HepG2 (cell line): ENCODE data around the gene PSD4. TPM values are rescaled to one million over a fixed set of nuclear protein-coding genes. Genes with fewer than 3 reads are reported as not detected.

ENCODE experiments used
- JUN ChIP-seq: sonication (generic); formaldehyde crosslinking; IDR thresholded peaks from 2 replicates; pipeline ENCODE4 v1.4.0; 2020; ENCODE audit warnings: mild to moderate bottlenecking, missing genetic modification reagents
- KAT7 ChIP-seq: IDR thresholded peaks from 2 replicates; pipeline ENCODE4 v1.6.1; 2018; ENCODE audit warnings: borderline replicate concordance, missing compliant biosample characterization
- KAT8 ChIP-seq: IDR thresholded peaks from 2 replicates; pipeline ENCODE4 v1.6.1; 2016; ENCODE audit warnings: missing genetic modification reagents, missing compliant biosample characterization
- KDM2A ChIP-seq: sonication (generic); formaldehyde crosslinking; IDR thresholded peaks from 2 replicates; pipeline ENCODE4 v1.4.0; 2020; ENCODE audit warnings: low read depth, missing genetic modification reagents, borderline replicate concordance
- NFIC ChIP-seq: IDR thresholded peaks from 2 replicates; pipeline ENCODE4 v1.6.1; 2012; ENCODE audit warnings: mild to moderate bottlenecking, low read length, inconsistent platforms
- NRL ChIP-seq: sonication (generic); formaldehyde crosslinking; IDR thresholded peaks from 2 replicates; pipeline ENCODE4 v1.5.0; 2020; ENCODE audit warnings: missing genetic modification reagents, mild to moderate bottlenecking, moderate library complexity, borderline replicate concordance
- PHF20 ChIP-seq: sonication (generic); formaldehyde crosslinking; IDR thresholded peaks from 2 replicates; pipeline ENCODE4 v1.5.0; 2020; ENCODE audit warnings: mild to moderate bottlenecking, missing genetic modification reagents
- REPIN1 ChIP-seq: sonication (generic); formaldehyde crosslinking; IDR thresholded peaks from 2 replicates; pipeline ENCODE4 v1.8.0; 2022; ENCODE audit warnings: missing genetic modification reagents, low read depth, mild to moderate bottlenecking, borderline replicate concordance
- SMAD1 ChIP-seq: sonication (generic); formaldehyde crosslinking; IDR thresholded peaks from 2 replicates; pipeline ENCODE4 v1.4.0; 2020; ENCODE audit warnings: missing genetic modification reagents, low read depth, mild to moderate bottlenecking, borderline replicate concordance
- TMF1 ChIP-seq: sonication (generic); formaldehyde crosslinking; IDR thresholded peaks from 2 replicates; pipeline ENCODE4 v1.8.1; 2022; ENCODE audit warnings: low read depth, missing genetic modification reagents
- polyA plus RNA-seq, 8 experiments: library from polyadenylated mRNA; depleted of rRNA in 3 of 8; stranded (reverse) in 7 of 8; unstranded in 1 of 8; fragments of >200 nt; fragmentation: Illumina TruSeq in 4 of 8; extraction: Trizol in 4 of 8; gene quantifications; 2 replicates each; pipeline versions ENCODE4 v1.2.1 to v1.2.3, GENCODE V29; 2011 to 2016; ENCODE audit warnings: low read depth in 4 of 8, missing spikeins in 1 of 8, mixed read lengths in 1 of 8; ENCODE audit not compliant: insufficient read depth in 1 of 8
- total RNA-seq, 5 experiments: library from RNA; depleted of rRNA; stranded (reverse); fragments of >200 nt; fragmentation: Illumina TruSeq; extraction: Trizol; gene quantifications; 2 replicates each; pipeline ENCODE4 v1.2.3, GENCODE V29; 2016; ENCODE audit warnings: low read depth in 1 of 5
- TF ChIP-seq, protein P1 (sequence below): sonication (generic); formaldehyde crosslinking; IDR thresholded peaks from 2 replicates; pipeline ENCODE4 v1.4.0; 2020; ENCODE audit warnings: low read depth, mild to moderate bottlenecking, missing genetic modification reagents
- TF ChIP-seq, protein P2 (sequence below): sonication (generic); formaldehyde crosslinking; IDR thresholded peaks from 2 replicates; pipeline ENCODE4 v1.4.0; 2020; ENCODE audit warnings: missing genetic modification reagents
- TF ChIP-seq, protein P3 (sequence below): sonication (generic); formaldehyde crosslinking; IDR thresholded peaks from 2 replicates; pipeline ENCODE4 v1.9.0; 2021; ENCODE audit warnings: missing genetic modification reagents, borderline replicate concordance
- TF ChIP-seq, protein P4 (sequence below): sonication (generic); formaldehyde crosslinking; IDR thresholded peaks from 2 replicates; pipeline ENCODE4 v1.4.0; 2020; ENCODE audit warnings: missing genetic modification reagents
- TF ChIP-seq, protein P5 (sequence below): fragments of 450-650 bp; IDR thresholded peaks from 2 replicates; pipeline ENCODE4 v1.6.1; 2017; ENCODE audit warnings: mild to moderate bottlenecking

Gene PSD4
- total and polyA plus RNA-seq, 2 of the 13 experiments (the other 11 are each of a cell fraction or from before 2014, with no cell fraction given): 5.8 to 9.4 TPM

GRCh38 chr2:113219525-113219888, 45.7 kb downstream of the PSD4 start (continued):
- TF ChIP-seq KDM2A (CRISPR knock-in tag): no peak
- TF ChIP-seq, protein P1, sequence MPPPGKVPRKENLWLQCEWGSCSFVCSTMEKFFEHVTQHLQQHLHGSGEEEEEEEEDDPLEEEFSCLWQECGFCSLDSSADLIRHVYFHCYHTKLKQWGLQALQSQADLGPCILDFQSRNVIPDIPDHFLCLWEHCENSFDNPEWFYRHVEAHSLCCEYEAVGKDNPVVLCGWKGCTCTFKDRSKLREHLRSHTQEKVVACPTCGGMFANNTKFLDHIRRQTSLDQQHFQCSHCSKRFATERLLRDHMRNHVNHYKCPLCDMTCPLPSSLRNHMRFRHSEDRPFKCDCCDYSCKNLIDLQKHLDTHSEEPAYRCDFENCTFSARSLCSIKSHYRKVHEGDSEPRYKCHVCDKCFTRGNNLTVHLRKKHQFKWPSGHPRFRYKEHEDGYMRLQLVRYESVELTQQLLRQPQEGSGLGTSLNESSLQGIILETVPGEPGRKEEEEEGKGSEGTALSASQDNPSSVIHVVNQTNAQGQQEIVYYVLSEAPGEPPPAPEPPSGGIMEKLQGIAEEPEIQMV (CRISPR knock-in tag): no peak
- TF ChIP-seq, protein P2, sequence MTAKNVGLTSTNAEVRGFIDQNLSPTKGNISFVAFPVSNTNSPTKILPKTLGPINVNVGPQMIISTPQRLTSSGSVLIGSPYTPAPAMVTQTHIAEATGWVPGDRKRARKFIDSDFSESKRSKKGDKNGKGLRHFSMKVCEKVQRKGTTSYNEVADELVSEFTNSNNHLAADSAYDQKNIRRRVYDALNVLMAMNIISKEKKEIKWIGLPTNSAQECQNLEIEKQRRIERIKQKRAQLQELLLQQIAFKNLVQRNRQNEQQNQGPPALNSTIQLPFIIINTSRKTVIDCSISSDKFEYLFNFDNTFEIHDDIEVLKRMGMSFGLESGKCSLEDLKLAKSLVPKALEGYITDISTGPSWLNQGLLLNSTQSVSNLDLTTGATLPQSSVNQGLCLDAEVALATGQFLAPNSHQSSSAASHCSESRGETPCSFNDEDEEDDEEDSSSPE: no peak; the same call in 1 of the 2 replicates
- no peak for TF ChIP-seq REPIN1 (CRISPR knock-in tag)
- TF ChIP-seq TMF1 (CRISPR knock-in tag): no peak
- no peak; the same call in 1 of the 2 replicates for TF ChIP-seq KAT8 (CRISPR knock-in tag)
- TF ChIP-seq, protein P3, sequence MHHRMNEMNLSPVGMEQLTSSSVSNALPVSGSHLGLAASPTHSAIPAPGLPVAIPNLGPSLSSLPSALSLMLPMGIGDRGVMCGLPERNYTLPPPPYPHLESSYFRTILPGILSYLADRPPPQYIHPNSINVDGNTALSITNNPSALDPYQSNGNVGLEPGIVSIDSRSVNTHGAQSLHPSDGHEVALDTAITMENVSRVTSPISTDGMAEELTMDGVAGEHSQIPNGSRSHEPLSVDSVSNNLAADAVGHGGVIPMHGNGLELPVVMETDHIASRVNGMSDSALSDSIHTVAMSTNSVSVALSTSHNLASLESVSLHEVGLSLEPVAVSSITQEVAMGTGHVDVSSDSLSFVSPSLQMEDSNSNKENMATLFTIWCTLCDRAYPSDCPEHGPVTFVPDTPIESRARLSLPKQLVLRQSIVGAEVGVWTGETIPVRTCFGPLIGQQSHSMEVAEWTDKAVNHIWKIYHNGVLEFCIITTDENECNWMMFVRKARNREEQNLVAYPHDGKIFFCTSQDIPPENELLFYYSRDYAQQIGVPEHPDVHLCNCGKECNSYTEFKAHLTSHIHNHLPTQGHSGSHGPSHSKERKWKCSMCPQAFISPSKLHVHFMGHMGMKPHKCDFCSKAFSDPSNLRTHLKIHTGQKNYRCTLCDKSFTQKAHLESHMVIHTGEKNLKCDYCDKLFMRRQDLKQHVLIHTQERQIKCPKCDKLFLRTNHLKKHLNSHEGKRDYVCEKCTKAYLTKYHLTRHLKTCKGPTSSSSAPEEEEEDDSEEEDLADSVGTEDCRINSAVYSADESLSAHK (CRISPR knock-in tag): no peak
- TF ChIP-seq JUN (CRISPR knock-in tag): no peak
- no peak for TF ChIP-seq KAT7 (CRISPR knock-in tag)
- no peak for TF ChIP-seq SMAD1 (CRISPR knock-in tag)
- TF ChIP-seq PHF20 (CRISPR knock-in tag): no peak
- TF ChIP-seq, protein P4, sequence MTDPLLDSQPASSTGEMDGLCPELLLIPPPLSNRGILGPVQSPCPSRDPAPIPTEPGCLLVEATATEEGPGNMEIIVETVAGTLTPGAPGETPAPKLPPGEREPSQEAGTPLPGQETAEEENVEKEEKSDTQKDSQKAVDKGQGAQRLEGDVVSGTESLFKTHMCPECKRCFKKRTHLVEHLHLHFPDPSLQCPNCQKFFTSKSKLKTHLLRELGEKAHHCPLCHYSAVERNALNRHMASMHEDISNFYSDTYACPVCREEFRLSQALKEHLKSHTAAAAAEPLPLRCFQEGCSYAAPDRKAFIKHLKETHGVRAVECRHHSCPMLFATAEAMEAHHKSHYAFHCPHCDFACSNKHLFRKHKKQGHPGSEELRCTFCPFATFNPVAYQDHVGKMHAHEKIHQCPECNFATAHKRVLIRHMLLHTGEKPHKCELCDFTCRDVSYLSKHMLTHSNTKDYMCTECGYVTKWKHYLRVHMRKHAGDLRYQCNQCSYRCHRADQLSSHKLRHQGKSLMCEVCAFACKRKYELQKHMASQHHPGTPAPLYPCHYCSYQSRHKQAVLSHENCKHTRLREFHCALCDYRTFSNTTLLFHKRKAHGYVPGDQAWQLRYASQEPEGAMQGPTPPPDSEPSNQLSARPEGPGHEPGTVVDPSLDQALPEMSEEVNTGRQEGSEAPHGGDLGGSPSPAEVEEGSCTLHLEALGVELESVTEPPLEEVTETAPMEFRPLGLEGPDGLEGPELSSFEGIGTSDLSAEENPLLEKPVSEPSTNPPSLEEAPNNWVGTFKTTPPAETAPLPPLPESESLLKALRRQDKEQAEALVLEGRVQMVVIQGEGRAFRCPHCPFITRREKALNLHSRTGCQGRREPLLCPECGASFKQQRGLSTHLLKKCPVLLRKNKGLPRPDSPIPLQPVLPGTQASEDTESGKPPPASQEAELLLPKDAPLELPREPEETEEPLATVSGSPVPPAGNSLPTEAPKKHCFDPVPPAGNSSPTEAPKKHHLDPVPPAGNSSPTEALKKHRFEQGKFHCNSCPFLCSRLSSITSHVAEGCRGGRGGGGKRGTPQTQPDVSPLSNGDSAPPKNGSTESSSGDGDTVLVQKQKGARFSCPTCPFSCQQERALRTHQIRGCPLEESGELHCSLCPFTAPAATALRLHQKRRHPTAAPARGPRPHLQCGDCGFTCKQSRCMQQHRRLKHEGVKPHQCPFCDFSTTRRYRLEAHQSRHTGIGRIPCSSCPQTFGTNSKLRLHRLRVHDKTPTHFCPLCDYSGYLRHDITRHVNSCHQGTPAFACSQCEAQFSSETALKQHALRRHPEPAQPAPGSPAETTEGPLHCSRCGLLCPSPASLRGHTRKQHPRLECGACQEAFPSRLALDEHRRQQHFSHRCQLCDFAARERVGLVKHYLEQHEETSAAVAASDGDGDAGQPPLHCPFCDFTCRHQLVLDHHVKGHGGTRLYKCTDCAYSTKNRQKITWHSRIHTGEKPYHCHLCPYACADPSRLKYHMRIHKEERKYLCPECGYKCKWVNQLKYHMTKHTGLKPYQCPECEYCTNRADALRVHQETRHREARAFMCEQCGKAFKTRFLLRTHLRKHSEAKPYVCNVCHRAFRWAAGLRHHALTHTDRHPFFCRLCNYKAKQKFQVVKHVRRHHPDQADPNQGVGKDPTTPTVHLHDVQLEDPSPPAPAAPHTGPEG (CRISPR knock-in tag): peak; percentile 7; the same call in 1 of the 2 replicates
- TF ChIP-seq NFIC: no peak
- TF ChIP-seq NRL (CRISPR knock-in tag): no peak
- TF ChIP-seq, protein P5, sequence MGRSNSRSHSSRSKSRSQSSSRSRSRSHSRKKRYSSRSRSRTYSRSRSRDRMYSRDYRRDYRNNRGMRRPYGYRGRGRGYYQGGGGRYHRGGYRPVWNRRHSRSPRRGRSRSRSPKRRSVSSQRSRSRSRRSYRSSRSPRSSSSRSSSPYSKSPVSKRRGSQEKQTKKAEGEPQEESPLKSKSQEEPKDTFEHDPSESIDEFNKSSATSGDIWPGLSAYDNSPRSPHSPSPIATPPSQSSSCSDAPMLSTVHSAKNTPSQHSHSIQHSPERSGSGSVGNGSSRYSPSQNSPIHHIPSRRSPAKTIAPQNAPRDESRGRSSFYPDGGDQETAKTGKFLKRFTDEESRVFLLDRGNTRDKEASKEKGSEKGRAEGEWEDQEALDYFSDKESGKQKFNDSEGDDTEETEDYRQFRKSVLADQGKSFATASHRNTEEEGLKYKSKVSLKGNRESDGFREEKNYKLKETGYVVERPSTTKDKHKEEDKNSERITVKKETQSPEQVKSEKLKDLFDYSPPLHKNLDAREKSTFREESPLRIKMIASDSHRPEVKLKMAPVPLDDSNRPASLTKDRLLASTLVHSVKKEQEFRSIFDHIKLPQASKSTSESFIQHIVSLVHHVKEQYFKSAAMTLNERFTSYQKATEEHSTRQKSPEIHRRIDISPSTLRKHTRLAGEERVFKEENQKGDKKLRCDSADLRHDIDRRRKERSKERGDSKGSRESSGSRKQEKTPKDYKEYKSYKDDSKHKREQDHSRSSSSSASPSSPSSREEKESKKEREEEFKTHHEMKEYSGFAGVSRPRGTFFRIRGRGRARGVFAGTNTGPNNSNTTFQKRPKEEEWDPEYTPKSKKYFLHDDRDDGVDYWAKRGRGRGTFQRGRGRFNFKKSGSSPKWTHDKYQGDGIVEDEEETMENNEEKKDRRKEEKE: no peak
